Body of pancreas (tissue), 4 donors: Measurements from ENCODE around the gene HYI.

Source experiments
- POLR2A ChIP-seq, 3 donors: fragments of 450-650 bp; IDR thresholded peaks; one replicate each; pipeline ENCODE4 v1.6.1; 2016; ENCODE audit warnings: antibody characterized with exemption in 3 of 3, mild to moderate bottlenecking in 2 of 3
- TF ChIP-seq, protein P1 (sequence below), 7 experiments: fragments of 450-650 bp in 4 of 7; fragments of 200-600 bp in 3 of 7; sonication (generic) in 3 of 7; IDR thresholded peaks; one replicate each; pipeline ENCODE4 v1.5.1; 2016 to 2019; ENCODE audit warnings: antibody characterized with exemption in 7 of 7

DNA sequence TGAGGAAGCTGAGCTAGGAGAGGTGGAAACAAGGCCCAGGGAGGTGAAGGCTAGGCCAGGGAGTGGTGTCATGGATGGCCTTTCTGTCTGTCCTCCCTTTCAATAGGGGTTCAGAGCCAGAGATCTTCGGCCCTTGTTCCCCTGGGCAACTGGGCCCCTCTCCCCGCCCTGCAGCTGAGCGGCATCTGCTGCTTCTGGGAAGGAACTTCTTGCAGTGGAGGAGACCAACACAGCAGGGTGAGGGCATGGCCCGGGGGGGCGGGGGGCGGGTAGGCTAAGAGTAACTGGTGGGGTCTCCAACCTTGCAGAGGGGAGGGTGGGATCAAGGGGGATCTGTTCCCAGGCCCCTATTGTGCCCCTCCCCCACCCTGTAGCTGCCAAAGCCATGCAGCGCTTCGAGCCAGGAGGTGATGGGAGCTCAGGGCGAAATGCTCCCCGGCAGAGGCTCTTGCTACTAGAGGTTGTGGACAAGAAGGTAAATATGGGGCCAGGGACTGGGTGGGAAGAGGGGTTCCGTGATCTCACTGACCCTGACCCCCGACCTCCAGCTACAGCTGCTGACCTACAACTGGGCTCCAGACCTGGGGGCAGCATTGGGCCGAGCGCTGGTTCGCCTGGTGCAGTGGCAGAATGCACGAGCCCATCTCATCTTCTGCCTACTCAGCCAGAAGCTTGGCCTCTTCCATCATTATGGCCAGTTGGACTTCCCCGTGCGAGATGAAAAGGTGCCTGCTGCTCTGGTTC, 11.7 kb downstream of the HYI start:
- TF ChIP-seq, protein P1, sequence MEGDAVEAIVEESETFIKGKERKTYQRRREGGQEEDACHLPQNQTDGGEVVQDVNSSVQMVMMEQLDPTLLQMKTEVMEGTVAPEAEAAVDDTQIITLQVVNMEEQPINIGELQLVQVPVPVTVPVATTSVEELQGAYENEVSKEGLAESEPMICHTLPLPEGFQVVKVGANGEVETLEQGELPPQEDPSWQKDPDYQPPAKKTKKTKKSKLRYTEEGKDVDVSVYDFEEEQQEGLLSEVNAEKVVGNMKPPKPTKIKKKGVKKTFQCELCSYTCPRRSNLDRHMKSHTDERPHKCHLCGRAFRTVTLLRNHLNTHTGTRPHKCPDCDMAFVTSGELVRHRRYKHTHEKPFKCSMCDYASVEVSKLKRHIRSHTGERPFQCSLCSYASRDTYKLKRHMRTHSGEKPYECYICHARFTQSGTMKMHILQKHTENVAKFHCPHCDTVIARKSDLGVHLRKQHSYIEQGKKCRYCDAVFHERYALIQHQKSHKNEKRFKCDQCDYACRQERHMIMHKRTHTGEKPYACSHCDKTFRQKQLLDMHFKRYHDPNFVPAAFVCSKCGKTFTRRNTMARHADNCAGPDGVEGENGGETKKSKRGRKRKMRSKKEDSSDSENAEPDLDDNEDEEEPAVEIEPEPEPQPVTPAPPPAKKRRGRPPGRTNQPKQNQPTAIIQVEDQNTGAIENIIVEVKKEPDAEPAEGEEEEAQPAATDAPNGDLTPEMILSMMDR (IDR thresholded peaks at IDR 0.05), result no peak
- no peak for TF ChIP-seq POLR2A (IDR thresholded peaks at IDR 0.05)
